Measurements from ENCODE around the gene FARS2. TPM values are rescaled to one million over a fixed set of nuclear protein-coding genes. Genes with fewer than 3 reads are reported as not detected.

The FARS2 gene
- total and polyA plus RNA-seq, 4 donors, result 6.3 to 14.2 (median 10.5) TPM

DNA sequence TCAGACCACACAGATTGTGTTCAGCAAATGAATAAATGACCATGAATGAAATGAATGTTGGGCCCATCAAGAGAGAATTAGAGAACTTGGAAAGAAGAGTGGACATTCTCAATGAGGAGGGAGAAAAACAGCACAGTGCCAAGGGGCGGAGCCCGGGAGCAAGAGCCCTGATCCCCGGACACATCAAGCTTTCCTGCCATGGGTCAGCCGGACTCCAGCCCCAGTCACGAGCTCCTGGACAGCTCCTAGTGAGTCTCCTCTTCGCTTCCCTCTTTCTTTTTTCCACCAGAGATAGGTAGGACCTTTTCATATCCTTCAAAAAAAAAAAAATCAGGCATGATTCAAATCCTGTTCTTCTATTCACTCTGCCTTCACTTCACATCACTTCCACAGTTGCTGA lies 471.2 kb downstream of the FARS2 start:
- H3K27me3 ChIP-seq (ENCODE audit: control insufficient read depth in 1 of 2, insufficient read depth in 2 of 2, low read length in 1 of 2), result no peaks in the 10 kb centered on the region
- no peak overlapping the region for H3K4me3 ChIP-seq (ENCODE audit: low read length in 2 of 2)
- H3K27ac ChIP-seq (ENCODE audit: low read depth in 1 of 2, low read length in 2 of 2), result no peak overlapping the region
- DNase-seq (no peak), ATAC-seq (ENCODE audit: low FRiP score) (no peak)
- H3K4me1 ChIP-seq (ENCODE audit: control insufficient read depth in 1 of 2, insufficient read depth in 2 of 2, low read length in 2 of 2), result no peaks in the 10 kb centered on the region
- H3K9me3 ChIP-seq (ENCODE audit: control insufficient read depth, low read length), result no peaks in the 10 kb centered on the region
- intact Hi-C loops (cut with DNase I), result no loop called here
- WGBS, 2 donors, result 85% methylated on average over 6 of the region's 6 CpGs
- no peaks in the 10 kb centered on the region for H3K36me3 ChIP-seq (ENCODE audit: control insufficient read depth in 1 of 2, insufficient read depth in 2 of 2, low read length in 1 of 2)

DNA sequence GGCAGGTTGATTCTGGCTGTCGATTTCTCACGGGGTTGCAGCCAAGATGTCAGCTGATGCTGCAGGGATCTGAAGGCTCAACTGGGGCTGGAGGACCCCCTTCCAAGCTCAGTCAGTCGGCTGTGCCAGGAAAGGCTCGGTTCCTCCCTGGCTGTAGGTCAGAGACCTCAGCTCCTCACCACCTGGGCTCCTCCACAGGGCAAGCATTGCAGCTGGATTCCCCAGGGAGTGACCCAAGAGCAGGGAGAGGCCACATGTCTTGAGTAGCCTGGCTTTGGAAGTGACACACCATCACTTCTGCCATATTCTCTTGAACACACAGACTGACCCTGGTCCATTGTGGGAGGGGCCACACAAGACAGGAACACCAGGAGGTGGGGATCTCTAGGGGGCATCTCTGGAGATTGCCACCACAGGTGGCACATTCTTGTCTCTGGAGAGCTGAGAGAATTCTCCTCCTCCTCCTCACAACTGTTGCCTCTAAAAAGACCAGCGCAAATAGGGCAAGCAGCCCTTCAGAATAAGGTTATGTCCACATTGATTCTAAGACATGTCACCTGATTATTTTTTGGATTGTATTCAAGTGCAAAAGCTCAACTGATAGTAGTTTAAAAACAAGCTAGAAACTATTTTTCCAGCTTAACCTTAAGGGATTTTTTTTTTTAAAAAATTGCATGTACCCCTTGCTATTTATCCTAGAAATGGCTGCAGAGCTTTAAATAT lies 474.9 kb downstream of the FARS2 start:
- Histone ChIP-seq H3K27ac (ENCODE audit: low read depth in 1 of 2, low read length in 2 of 2) (no peak overlapping the region), H3K4me1 (ENCODE audit: control insufficient read depth in 1 of 2, insufficient read depth in 2 of 2, low read length in 2 of 2) (no peaks in the 10 kb centered on the region), H3K9me3 (ENCODE audit: control insufficient read depth, low read length) (no peaks in the 10 kb centered on the region), H3K27me3 (ENCODE audit: control insufficient read depth in 1 of 2, insufficient read depth in 2 of 2, low read length in 1 of 2) (no peaks in the 10 kb centered on the region), H3K4me3 (ENCODE audit: low read length in 2 of 2) (no peak overlapping the region), H3K36me3 (ENCODE audit: control insufficient read depth in 1 of 2, insufficient read depth in 2 of 2, low read length in 1 of 2) (no peaks in the 10 kb centered on the region)
- DNase-seq (no peak), ATAC-seq (ENCODE audit: low FRiP score) (no peak)
- intact Hi-C loops (cut with DNase I), result no loop called here
- 83 to 92% methylated on average over 5 of the region's 5 CpGs for WGBS, 2 donors

GRCh38 chr6:5737460-5737859 lies 476.1 kb downstream of the FARS2 start:
- 96 to 98% methylated on average over 4 of the region's 4 CpGs for WGBS, 2 donors
- H3K9me3 ChIP-seq (ENCODE audit: control insufficient read depth, low read length), result no peaks in the 10 kb centered on the region
- H3K27me3 ChIP-seq (ENCODE audit: control insufficient read depth in 1 of 2, insufficient read depth in 2 of 2, low read length in 1 of 2), result no peaks in the 10 kb centered on the region
- H3K36me3 ChIP-seq (ENCODE audit: control insufficient read depth in 1 of 2, insufficient read depth in 2 of 2, low read length in 1 of 2), result no peaks in the 10 kb centered on the region
- ATAC-seq (ENCODE audit: low FRiP score) (no peak), DNase-seq (no peak)
- H3K27ac ChIP-seq (ENCODE audit: low read depth in 1 of 2, low read length in 2 of 2), result no peak overlapping the region
- H3K4me1 ChIP-seq (ENCODE audit: control insufficient read depth in 1 of 2, insufficient read depth in 2 of 2, low read length in 2 of 2), result no peaks in the 10 kb centered on the region
- H3K4me3 ChIP-seq (ENCODE audit: low read length in 2 of 2), result no peak overlapping the region
- intact Hi-C loops (cut with DNase I), result no loop called here

GRCh38 chr6:5738211-5738610 lies 476.9 kb downstream of the FARS2 start:
- Histone ChIP-seq H3K36me3 (ENCODE audit: control insufficient read depth in 1 of 2, insufficient read depth in 2 of 2, low read length in 1 of 2) (no peaks in the 10 kb centered on the region), H3K27me3 (ENCODE audit: control insufficient read depth in 1 of 2, insufficient read depth in 2 of 2, low read length in 1 of 2) (no peaks in the 10 kb centered on the region), H3K9me3 (ENCODE audit: control insufficient read depth, low read length) (no peaks in the 10 kb centered on the region), H3K27ac (ENCODE audit: low read depth in 1 of 2, low read length in 2 of 2) (no peak overlapping the region), H3K4me1 (ENCODE audit: control insufficient read depth in 1 of 2, insufficient read depth in 2 of 2, low read length in 2 of 2) (no peaks in the 10 kb centered on the region), H3K4me3 (ENCODE audit: low read length in 2 of 2) (no peak overlapping the region)
- intact Hi-C loops (cut with DNase I), result no loop called here
- 91 to 94% methylated on average over 1 of the region's 1 CpG for WGBS, 2 donors
- DNase-seq, result no peak
- no peak for ATAC-seq (ENCODE audit: low FRiP score)

DNA sequence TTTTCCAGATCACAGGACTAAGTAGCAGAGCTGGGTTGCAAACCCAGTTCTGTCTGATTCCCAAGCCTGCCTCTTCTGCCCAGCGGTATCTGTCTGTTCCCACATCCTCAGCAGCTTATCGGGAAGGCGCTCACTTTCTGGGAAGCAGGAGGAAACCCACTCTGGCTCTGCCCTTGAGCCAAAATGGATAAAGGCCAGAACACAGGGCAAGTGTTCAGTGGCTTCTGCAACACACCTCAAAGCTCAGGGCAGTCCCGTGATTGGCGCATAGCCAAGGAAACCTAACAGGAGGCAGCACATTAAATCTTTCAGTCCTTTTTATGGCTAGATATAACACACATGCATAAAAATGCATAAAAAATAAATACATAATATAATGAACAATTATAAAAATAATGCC lies 483.2 kb downstream of the FARS2 start:
- Histone ChIP-seq H3K9me3 (ENCODE audit: control insufficient read depth, low read length) (no peaks in the 10 kb centered on the region), H3K27me3 (ENCODE audit: control insufficient read depth in 1 of 2, insufficient read depth in 2 of 2, low read length in 1 of 2) (no peaks in the 10 kb centered on the region), H3K4me1 (ENCODE audit: control insufficient read depth in 1 of 2, insufficient read depth in 2 of 2, low read length in 2 of 2) (no peaks in the 10 kb centered on the region), H3K36me3 (ENCODE audit: control insufficient read depth in 1 of 2, insufficient read depth in 2 of 2, low read length in 1 of 2) (no peaks in the 10 kb centered on the region), H3K4me3 (ENCODE audit: low read length in 2 of 2) (no peak overlapping the region), H3K27ac (ENCODE audit: low read depth in 1 of 2, low read length in 2 of 2) (no peak overlapping the region)
- ATAC-seq (ENCODE audit: low FRiP score) (no peak), DNase-seq (no peak)
- intact Hi-C loops (cut with DNase I), result no loop called here
- WGBS, 2 donors, result 79 to 80% methylated on average over 5 of the region's 5 CpGs

DNA sequence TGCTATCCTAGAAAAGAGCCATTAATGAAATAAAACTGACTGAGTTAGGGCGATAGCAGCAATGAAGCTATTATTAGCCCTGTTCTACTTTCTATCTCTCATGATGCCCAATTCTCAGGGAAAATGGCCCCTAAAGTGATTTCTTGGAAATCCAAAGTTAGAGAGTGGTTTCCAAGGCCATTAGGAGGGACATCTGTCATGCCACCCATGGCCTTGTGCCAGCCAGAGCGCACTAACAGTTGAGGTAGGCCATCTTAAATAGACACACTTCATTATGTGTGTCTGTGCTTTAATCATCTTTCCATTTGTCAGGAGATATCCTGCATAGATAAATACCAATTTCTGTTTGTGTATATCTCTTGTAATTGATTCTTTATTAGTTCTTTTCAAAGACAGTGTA lies 483.8 kb downstream of the FARS2 start:
- H3K9me3 ChIP-seq (ENCODE audit: control insufficient read depth, low read length), result no peaks in the 10 kb centered on the region
- DNase-seq (no peak), ATAC-seq (ENCODE audit: low FRiP score) (no peak)
- H3K4me1 ChIP-seq (ENCODE audit: control insufficient read depth in 1 of 2, insufficient read depth in 2 of 2, low read length in 2 of 2), result no peaks in the 10 kb centered on the region
- no peak overlapping the region for H3K4me3 ChIP-seq (ENCODE audit: low read length in 2 of 2)
- no peaks in the 10 kb centered on the region for H3K27me3 ChIP-seq (ENCODE audit: control insufficient read depth in 1 of 2, insufficient read depth in 2 of 2, low read length in 1 of 2)
- intact Hi-C loops (cut with DNase I), result no loop called here
- no peaks in the 10 kb centered on the region for H3K36me3 ChIP-seq (ENCODE audit: control insufficient read depth in 1 of 2, insufficient read depth in 2 of 2, low read length in 1 of 2)
- 98 to 99% methylated on average over 2 of the region's 2 CpGs for WGBS, 2 donors
- no peak overlapping the region for H3K27ac ChIP-seq (ENCODE audit: low read depth in 1 of 2, low read length in 2 of 2)

DNA sequence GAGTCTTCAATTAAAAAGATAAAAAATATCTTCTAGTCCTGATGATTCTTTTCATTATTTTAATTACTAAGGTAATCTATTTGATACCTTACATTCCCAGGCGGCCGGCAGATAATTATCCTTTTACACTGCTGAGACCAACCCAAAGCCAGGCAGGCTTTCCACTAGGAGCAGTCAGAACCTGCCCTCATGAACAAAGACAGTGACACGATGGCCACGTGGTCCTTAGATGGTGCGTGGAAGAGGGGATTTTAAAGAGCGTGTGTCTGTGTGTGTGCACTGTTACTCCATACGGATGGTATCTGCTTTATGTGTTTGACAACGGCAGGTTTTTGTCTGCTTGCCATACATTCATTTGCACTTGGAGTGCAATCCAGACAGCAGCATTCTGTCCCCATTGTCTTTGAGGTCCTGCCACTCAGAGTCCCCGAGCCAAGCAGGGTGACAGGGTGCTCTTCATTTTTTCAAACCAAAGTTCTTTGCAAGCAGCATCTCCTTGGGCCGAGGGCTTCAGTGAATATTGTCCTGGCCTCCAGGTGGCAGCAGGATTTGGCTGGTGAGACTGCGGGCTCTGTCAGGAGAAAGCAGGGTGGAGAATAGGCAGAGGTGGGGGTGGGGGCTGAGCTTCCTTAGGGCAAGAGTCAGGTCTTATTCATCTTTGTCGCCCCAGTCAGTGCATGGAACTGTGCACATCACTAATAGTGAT lies 484.9 kb downstream of the FARS2 start:
- Histone ChIP-seq H3K4me1 (ENCODE audit: control insufficient read depth in 1 of 2, insufficient read depth in 2 of 2, low read length in 2 of 2) (no peaks in the 10 kb centered on the region), H3K4me3 (ENCODE audit: low read length in 2 of 2) (no peak overlapping the region), H3K27ac (ENCODE audit: low read depth in 1 of 2, low read length in 2 of 2) (no peak overlapping the region), H3K27me3 (ENCODE audit: control insufficient read depth in 1 of 2, insufficient read depth in 2 of 2, low read length in 1 of 2) (no peaks in the 10 kb centered on the region), H3K36me3 (ENCODE audit: control insufficient read depth in 1 of 2, insufficient read depth in 2 of 2, low read length in 1 of 2) (no peaks in the 10 kb centered on the region), H3K9me3 (ENCODE audit: control insufficient read depth, low read length) (no peaks in the 10 kb centered on the region)
- no peak for ATAC-seq (ENCODE audit: low FRiP score)
- DNase-seq, result no peak
- 90 to 91% methylated on average over 12 of the region's 12 CpGs for WGBS, 2 donors
- intact Hi-C loops (cut with DNase I), result no loop called here

DNA sequence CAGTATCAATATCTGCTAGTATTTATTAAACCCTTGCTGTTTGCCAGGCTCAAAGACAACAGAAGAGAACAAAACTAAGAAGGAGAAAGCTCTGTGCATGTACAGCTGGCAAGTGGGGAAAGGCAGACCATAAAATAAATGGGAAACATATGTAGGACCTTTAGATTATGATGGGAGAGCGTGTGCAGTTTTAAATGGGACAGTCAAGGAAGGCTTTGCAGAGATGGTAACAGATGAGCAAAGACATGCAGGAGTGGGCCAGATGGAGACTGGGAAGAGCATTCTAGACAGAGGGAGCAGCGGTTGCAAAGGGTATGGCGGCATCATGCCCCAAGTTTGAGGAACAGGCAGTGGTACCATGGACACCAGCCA lies 485.4 kb downstream of the FARS2 start:
- intact Hi-C loops (cut with DNase I), result no loop called here
- no peaks in the 10 kb centered on the region for H3K9me3 ChIP-seq (ENCODE audit: control insufficient read depth, low read length)
- no peaks in the 10 kb centered on the region for H3K4me1 ChIP-seq (ENCODE audit: control insufficient read depth in 1 of 2, insufficient read depth in 2 of 2, low read length in 2 of 2)
- no peak overlapping the region for H3K27ac ChIP-seq (ENCODE audit: low read depth in 1 of 2, low read length in 2 of 2)
- H3K36me3 ChIP-seq (ENCODE audit: control insufficient read depth in 1 of 2, insufficient read depth in 2 of 2, low read length in 1 of 2), result no peaks in the 10 kb centered on the region
- WGBS, 2 donors, result 96 to 99% methylated on average over 3 of the region's 3 CpGs
- H3K4me3 ChIP-seq (ENCODE audit: low read length in 2 of 2), result no peak overlapping the region
- no peak for DNase-seq
- H3K27me3 ChIP-seq (ENCODE audit: control insufficient read depth in 1 of 2, insufficient read depth in 2 of 2, low read length in 1 of 2), result no peaks in the 10 kb centered on the region
- no peak for ATAC-seq (ENCODE audit: low FRiP score)

DNA sequence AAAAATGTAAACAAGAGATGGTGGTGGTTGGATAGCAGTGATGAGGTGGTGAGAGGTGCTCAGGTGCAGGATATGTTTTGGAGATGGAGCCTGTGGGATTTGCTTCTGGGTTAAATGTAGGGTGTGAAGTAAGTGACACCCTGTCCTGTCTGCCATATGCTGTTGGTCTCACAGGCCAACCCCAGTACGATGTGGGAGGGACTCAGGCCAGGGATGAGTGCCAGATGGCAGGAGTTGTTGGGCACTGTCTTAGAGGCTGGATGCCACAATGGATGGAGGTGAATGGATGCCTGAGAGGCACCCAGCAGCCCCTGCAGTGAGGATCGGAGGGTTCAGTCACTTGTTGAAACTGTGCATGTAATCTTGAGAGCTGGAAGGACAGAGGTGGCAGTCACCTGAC lies 486.1 kb downstream of the FARS2 start:
- DNase-seq, result no peak
- intact Hi-C loops (cut with DNase I), result no loop called here
- Histone ChIP-seq H3K4me1 (ENCODE audit: control insufficient read depth in 1 of 2, insufficient read depth in 2 of 2, low read length in 2 of 2) (no peaks in the 10 kb centered on the region), H3K27ac (ENCODE audit: low read depth in 1 of 2, low read length in 2 of 2) (no peak overlapping the region), H3K27me3 (ENCODE audit: control insufficient read depth in 1 of 2, insufficient read depth in 2 of 2, low read length in 1 of 2) (no peaks in the 10 kb centered on the region), H3K36me3 (ENCODE audit: control insufficient read depth in 1 of 2, insufficient read depth in 2 of 2, low read length in 1 of 2) (no peaks in the 10 kb centered on the region), H3K4me3 (ENCODE audit: low read length in 2 of 2) (no peak overlapping the region), H3K9me3 (ENCODE audit: control insufficient read depth, low read length) (no peaks in the 10 kb centered on the region)
- no peak for ATAC-seq (ENCODE audit: low FRiP score)
- WGBS, 2 donors, result 40 to 51% methylated on average over 2 of the region's 2 CpGs
